Activated CD4-positive, alpha-beta T cell treated with anti-CD3 and anti-CD28 coated beads, Interleukin-2, amount 50 U/mL, for 48 hours (primary cell): Measurements from ENCODE around the gene ELL2.

Source experiments
- DNase-seq, 2 experiments: peaks; one replicate each; pipeline ENCODE4 v3.0.0-alpha.2; 2020

The ELL2 gene

GRCh38 chr5:95874246-95874645 lies 87.4 kb downstream of the ELL2 start:
- no peak for DNase-seq

GRCh38 chr5:95873351-95873750 lies 88.3 kb downstream of the ELL2 start:
- DNase-seq: no peak

- DNase-seq: no peak
Measured at GRCh38 chr5:95872346-95873268, 89.0 kb downstream of the ELL2 start.

GRCh38 chr5:95871146-95871806 lies 90.4 kb downstream of the ELL2 start:
- no peak for DNase-seq

- peak; percentile 58 to 71 for DNase-seq
Measured at GRCh38 chr5:95870105-95870672, 91.5 kb downstream of the ELL2 start.

GRCh38 chr5:95869173-95869855 lies 92.3 kb downstream of the ELL2 start:
- peak; percentile 62 to 69 for DNase-seq

GRCh38 chr5:95868136-95868535 lies 93.5 kb downstream of the ELL2 start:
- DNase-seq: no peak

- no peak for DNase-seq
Measured at GRCh38 chr5:95866435-95867040, 95.1 kb downstream of the ELL2 start.

GRCh38 chr5:95864944-95865504 lies 96.6 kb downstream of the ELL2 start:
- DNase-seq: no peak

GRCh38 chr5:95864456-95864855 lies 97.2 kb downstream of the ELL2 start:
- no peak for DNase-seq

GRCh38 chr5:95863383-95863757 lies 98.3 kb downstream of the ELL2 start:
- DNase-seq: no peak

- DNase-seq: no peak
Measured at GRCh38 chr5:95862671-95863382, 98.8 kb downstream of the ELL2 start.

- peak in 1 of 2 experiments; percentile 45 for DNase-seq
Measured at GRCh38 chr5:95861864-95862561, 99.6 kb downstream of the ELL2 start.

- DNase-seq: no peak
Measured at GRCh38 chr5:95861221-95861863, 100.3 kb downstream of the ELL2 start.

GRCh38 chr5:95859661-95860060 lies 102.0 kb downstream of the ELL2 start:
- DNase-seq: no peak

- DNase-seq: peak; percentile 92 to 95
Measured at GRCh38 chr5:95858661-95859595, 102.7 kb downstream of the ELL2 start.

GRCh38 chr5:95858023-95858461 lies 103.6 kb downstream of the ELL2 start:
- no peak for DNase-seq

GRCh38 chr5:95857185-95857945 lies 104.3 kb downstream of the ELL2 start:
- DNase-seq: no peak
